ENCODE results near the gene FAXC.

- TF ChIP-seq FOXM1 (IDR thresholded peaks at IDR 0.05; ENCODE audit: borderline replicate concordance), result no peak; the same call in 1 of the 2 replicates
- TF ChIP-seq L3MBTL2 (conservative IDR thresholded peaks at IDR 0.05), result no peak
- TF ChIP-seq ELF4 (IDR thresholded peaks at IDR 0.05), result no peak
- no peak for TF ChIP-seq ZNF384 (IDR thresholded peaks at IDR 0.05)
- peak; percentile 2; the same call in 1 of the 2 replicates for TF ChIP-seq ARNT (IDR thresholded peaks at IDR 0.05)
- TF ChIP-seq SP1 (IDR thresholded peaks at IDR 0.05), result no peak
- TF ChIP-seq NFRKB (IDR thresholded peaks at IDR 0.05), result no peak
- TF ChIP-seq SUZ12 (IDR thresholded peaks at IDR 0.05), result no peak
- no peak for TF ChIP-seq HDGF (IDR thresholded peaks at IDR 0.05; ENCODE audit: borderline replicate concordance)
- TF ChIP-seq CTBP1 (IDR thresholded peaks at IDR 0.05; ENCODE audit: borderline replicate concordance), result no peak
- TF ChIP-seq PKNOX1 (IDR thresholded peaks at IDR 0.05), result no peak
- no peak for TF ChIP-seq TARDBP (IDR thresholded peaks at IDR 0.05)
- no peak for TF ChIP-seq FOXA1 (IDR thresholded peaks at IDR 0.05)
Measured at GRCh38 chr6:99349171-99350141, at the start of gene FAXC.
